Islet of Langerhans (tissue), 1 donor: ENCODE measurements around the gene SERPINB12.

Experiments
- FAIRE-seq: peaks from one replicate; lab custom pipeline; 2011; peaks lifted over from hg19 to GRCh38; lab: Jason Lieb, UNC

Gene SERPINB12, protein sequence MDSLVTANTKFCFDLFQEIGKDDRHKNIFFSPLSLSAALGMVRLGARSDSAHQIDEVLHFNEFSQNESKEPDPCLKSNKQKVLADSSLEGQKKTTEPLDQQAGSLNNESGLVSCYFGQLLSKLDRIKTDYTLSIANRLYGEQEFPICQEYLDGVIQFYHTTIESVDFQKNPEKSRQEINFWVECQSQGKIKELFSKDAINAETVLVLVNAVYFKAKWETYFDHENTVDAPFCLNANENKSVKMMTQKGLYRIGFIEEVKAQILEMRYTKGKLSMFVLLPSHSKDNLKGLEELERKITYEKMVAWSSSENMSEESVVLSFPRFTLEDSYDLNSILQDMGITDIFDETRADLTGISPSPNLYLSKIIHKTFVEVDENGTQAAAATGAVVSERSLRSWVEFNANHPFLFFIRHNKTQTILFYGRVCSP

GRCh38 chr18:63542069-63542468 lies at the start of gene SERPINB12:
TSS of gene SERPINB12 (plus strand) at chr18:63542369. CDS start at chr18:63556160, 13,791 bp downstream.
- FAIRE-seq, result no peak

DNA sequence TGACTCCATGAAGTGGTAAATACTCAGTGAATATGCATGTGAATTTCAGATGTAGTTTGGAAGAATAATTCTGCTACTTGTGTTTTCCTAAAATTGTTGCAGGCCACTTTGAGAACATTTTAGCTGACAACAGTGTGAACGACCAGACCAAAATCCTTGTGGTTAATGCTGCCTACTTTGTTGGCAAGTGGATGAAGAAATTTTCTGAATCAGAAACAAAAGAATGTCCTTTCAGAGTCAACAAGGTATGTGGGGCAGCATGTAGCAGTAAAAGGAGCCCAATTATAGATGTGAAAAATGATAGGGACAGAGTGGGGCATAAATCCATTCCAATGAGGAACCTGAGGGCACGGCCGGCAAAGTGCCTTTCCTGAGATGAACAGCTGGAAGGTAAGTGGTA lies 49.3 kb upstream of the SERPINB12 start:
- FAIRE-seq, result no peak

- no peak for FAIRE-seq
Observed at GRCh38 chr18:63495675-63496074, 46.5 kb upstream of the SERPINB12 start.

DNA sequence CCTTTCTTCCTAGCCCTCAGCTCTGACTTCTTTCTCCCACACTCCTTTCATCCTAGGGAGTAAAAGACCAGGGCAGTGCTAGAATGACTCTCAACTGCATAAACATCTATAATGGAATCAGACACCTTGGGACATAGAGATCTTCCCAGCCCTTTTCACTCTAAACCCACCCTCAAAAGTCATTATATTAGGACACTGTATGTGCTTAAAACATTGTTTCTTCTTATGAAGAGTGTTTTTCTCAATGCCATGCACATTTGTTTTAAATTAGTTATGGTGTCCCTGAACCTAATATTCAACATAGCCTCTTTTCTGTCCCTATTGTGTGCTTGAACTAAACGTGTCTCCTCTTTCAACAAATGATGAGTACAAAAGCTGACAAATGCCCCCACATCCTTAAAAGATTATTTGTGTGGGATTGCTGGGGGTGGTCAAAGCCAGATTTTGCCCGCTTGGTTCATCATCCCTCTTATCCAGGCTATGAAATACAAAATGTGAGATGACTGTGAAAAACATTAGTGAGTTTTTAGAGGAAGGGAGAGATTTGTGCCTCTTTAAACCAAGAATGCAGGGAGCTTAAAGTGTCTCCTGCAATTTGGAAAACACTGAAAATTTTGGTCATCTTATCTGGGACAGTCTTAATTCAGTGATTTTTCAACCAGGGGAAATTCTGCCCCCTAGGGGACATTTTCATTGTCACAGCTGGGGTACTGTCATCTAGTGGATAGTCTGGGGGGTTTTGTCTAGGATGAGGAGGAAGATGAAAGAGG lies 36.4 kb upstream of the SERPINB12 start:
- no peak for FAIRE-seq

DNA sequence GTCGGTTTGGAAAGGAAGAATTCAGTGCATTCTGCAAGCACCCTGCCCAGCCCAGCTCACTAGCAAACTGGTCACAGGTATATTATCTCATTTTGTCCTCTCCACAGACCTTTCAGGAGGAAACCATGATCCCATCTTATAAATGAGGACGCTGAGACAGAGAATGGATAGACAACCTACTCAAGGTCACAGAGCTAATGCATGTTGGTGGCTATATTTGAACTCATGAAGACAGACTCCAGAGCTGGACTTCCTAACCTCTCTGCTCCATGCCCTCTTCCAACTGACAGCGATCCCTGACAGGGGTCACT lies 35.9 kb upstream of the SERPINB12 start:
- no peak for FAIRE-seq

DNA sequence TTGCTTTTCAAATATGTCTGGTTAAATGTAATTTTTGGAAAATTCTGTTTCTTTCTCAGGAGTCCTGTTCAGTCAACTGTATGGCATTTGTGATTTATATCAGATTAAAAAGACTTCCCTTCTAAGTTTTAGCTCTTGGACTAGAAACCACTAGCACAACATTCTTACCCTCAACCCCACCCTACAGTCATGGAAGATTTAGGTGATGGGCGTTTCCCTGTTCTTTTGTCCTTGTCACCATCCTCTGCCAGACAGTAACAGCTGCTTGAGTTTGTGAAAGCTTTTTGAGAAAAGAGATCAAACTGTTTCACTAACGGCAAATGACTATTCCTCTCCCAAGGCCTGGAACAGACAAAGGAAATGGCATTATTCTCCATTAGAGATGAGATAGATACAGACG lies 33.6 kb upstream of the SERPINB12 start:
- FAIRE-seq, result no peak

DNA sequence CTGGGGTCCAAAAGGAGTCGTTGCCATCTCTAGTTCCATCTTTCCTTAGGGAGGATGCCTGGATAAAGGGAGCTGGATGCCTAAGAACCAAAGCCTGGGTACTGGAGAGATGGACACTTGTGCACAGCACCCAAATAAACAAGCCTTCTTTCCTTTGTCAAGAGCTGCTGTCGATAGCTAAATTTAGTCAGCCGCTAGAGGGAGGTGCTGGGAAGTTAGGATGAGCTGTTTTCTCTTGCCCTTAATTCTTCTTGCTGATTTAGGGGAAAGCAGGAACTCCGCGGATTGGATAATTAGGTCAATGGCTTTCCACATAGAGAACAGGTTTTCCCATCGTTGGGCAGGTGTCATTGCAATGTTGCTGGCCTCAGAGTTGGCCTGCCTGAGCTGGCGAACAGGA lies 30.9 kb upstream of the SERPINB12 start:
- FAIRE-seq, result peak; percentile 78

GRCh38 chr18:63514326-63514725 lies 27.8 kb upstream of the SERPINB12 start:
- FAIRE-seq, result no peak

GRCh38 chr18:63514888-63515678 lies 27.1 kb upstream of the SERPINB12 start:
- no peak for FAIRE-seq

DNA sequence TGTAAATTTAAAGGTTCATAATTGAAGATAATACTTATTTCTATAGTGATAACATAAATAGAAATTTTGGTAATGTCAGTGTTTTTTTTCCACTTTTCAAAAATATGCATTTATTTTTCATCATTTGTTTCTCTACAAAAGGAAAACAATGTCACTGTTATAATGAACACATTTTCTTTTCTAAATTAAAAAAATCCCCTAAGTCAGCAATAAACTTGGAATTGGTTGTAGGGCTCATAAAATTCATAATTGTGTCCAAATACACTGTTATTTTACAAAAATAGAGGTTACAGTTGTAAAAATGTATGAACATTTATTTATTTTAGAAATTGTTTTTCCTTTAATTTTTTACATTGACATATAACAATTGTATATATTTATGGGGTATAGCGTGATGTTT lies 26.4 kb upstream of the SERPINB12 start:
- FAIRE-seq, result no peak

- peak; percentile 97 for FAIRE-seq
Observed at GRCh38 chr18:63518178-63519012, 23.8 kb upstream of the SERPINB12 start.

GRCh38 chr18:63520053-63520685 lies 22.0 kb upstream of the SERPINB12 start:
- no peak for FAIRE-seq

DNA sequence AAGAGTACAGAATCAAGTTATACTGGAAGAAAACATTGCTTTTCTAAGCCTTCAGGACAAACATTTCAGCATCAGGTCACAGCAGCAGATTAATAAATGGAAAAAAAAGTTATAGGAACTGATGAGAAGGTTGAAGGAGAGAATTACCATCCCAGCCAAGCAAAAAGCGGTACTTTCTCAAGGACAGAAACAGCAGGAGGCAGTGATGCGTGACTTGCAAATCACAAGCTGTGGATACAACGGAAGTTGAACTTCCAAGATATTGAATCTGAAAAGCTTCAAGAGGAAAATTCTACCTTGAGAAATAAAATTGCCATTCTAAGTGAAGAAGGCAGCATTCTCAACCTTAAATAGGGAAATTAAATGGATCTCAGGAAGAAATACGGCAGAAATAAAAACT lies 18.5 kb upstream of the SERPINB12 start:
- no peak for FAIRE-seq

DNA sequence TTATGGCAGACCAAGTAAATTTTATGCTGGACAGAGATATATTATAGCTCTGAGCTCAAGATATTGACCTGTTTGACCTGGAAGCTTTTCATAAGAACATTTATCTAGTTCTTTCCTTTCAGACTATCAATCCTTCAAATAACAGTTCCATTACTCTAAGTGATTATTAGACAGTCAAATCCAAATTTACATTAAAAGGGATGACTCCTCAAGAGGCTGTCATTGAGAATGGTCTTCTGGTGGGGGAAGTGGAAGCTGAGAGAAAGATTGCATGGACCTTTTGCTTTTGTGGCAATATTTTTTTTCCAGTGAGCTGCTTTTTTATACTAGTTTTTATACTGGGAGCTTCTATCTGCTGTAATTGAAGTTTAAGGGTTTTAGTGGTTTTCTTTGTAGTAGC lies 14.9 kb upstream of the SERPINB12 start:
- no peak for FAIRE-seq

GRCh38 chr18:63528863-63529492 lies 13.2 kb upstream of the SERPINB12 start:
- FAIRE-seq, result no peak

GRCh38 chr18:63532471-63532870 lies 9.7 kb upstream of the SERPINB12 start:
- no peak for FAIRE-seq

DNA sequence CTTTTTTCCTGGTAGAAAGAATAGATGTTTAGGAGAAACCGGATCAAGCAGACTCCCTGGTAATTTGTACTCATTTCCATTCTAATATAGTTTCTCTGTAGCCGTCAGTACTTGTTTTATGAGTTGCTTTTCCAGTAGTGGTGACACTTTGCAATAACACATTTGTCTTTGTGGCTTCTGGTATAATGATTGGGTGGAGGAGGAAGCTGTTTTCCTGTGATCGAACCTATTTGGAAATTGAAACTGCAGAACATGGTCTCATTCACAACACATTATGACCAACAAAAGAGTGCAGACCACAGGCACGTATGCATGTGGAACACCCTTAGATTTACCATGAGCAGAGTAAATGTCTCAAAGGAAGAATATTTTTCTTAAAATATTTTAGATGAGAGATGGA lies 7.6 kb upstream of the SERPINB12 start:
- no peak for FAIRE-seq

DNA sequence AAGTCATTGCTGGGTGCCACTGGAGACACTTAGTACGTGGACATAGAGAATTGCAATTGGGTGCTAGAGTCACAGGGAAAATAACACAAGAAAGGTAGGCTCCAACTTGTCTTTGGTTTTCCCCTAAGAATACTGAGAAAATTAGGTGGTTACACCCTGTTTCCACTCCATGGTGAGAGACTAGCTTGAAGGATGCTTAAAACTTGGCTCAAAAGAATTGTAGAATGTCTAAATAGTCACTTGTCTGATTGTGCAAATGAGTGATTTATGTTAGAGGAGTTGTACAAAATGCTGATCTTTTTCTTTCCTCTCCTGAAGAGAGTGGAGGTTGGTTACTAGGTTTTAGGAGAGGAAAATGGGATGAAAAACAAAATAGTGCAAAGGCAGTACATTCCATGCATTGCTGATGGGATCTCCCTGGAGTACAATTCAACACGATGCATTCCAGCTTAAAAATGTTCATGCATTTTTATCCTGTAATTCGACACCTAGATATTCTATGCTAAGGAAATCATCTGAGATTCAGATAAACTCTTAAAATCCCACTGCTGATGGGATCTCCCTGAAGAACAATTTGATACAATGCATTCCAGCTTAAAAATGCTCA lies 2.2 kb upstream of the SERPINB12 start:
- FAIRE-seq, result no peak

DNA sequence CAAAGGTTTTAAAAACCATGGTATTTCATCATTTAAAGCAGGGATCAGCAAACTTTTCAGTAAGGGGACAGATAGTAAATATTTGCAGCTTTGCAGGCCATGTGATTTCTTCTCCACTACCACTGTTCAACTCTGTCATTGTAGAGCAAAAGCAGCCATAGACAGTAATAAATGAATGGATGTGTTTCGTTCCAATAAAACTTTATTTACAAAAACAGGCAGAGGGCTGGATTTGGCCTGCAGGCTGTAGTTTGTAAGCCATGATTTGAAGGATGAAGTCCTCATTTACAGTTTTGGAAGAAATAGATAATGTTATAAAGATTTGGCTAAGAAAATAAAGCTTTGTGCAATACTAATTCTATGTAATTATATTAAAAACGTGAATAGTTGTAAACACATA lies 1.8 kb downstream of the SERPINB12 start:
- FAIRE-seq, result no peak

GRCh38 chr18:63545000-63545399 lies 2.8 kb downstream of the SERPINB12 start:
- no peak for FAIRE-seq

DNA sequence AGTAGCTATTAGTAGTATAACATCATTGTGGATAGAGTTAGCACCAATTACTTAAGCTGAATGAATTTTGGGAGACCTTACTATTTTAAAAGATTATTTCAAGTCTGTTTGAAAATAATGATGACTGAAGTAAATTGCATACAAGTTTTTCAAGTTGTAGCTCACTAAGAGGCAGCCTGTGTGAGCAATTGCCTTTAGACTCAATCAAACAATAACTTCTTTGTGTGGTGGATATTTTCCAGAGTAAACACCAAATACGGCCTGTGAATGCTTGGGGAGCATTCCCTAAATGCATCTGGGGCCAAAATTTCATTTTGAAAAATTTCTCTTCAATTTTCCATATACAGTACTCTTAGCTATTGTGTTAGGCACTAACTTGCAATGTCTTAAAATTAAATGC lies 7.9 kb downstream of the SERPINB12 start:
- FAIRE-seq, result no peak
